IMR-90 (cell line): ENCODE results near the gene CFAP221. TPM values are rescaled to one million over a fixed set of nuclear protein-coding genes. Genes with fewer than 3 reads are reported as not detected.

Experiments
- ATAC-seq: fragments of 200-7000 bp; cut with Tn5 transposase; 2 replicates; pipeline ENCODE4 v1.9.1; 2020; ENCODE audit warnings: low read depth, mild to moderate bottlenecking, moderate library complexity
- BruUV-seq: library from RNA; stranded (reverse); fragments of 400-500 nt; replicated peaks from 2 replicates; lab custom pipeline; 2021; lab: Mats Ljungman, UMichigan
- CTCF ChIA-PET: fragments of 300-600 bp; formaldehyde crosslinking; extraction: SDS; loops from one replicate; lab custom pipeline; 2021; ENCODE audit warnings: antibody characterized with exemption; lab: Yijun Ruan, JAX
- POLR2A ChIA-PET: fragments of 300-600 bp; sonication (Branson Sonifier 250); formaldehyde crosslinking; loops from one replicate; lab custom pipeline; 2022; ENCODE audit warnings: antibody characterized with exemption; ENCODE audit not compliant: unreplicated experiment; lab: Charles Lee
- DNase-seq: peaks from one replicate; pipeline ENCODE4 v3.0.0; 2013
- H2AFZ ChIP-seq: replicated peaks from 2 replicates; pipeline ENCODE3; 2013; ENCODE audit warnings: low read length, mild to moderate bottlenecking; ENCODE audit not compliant: poor library complexity
- H2AK5ac ChIP-seq: 2 replicates; pipeline ENCODE4 v1.6.1; 2013; ENCODE audit warnings: low read depth, low read length, inconsistent platforms
- H2AK9ac ChIP-seq: replicated peaks from 2 replicates; pipeline ENCODE3; 2013; ENCODE audit warnings: mild to moderate bottlenecking, low read depth, low read length, moderate library complexity; ENCODE audit not compliant: poor library complexity
- H2BK120ac ChIP-seq: 2 replicates; pipeline ENCODE4 v1.6.1; 2013; ENCODE audit warnings: low read depth, low read length, inconsistent platforms
- H2BK15ac ChIP-seq: 3 replicates; pipeline ENCODE4 v1.6.1; 2013; ENCODE audit warnings: low read depth, low read length, inconsistent platforms
- H2BK20ac ChIP-seq: 2 replicates; pipeline ENCODE4 v1.6.1; 2013; ENCODE audit warnings: low read depth, mild to moderate bottlenecking, inconsistent platforms, low read length, moderate library complexity
- H2BK5ac ChIP-seq: 2 replicates; pipeline ENCODE4 v1.6.1; 2013; ENCODE audit warnings: mild to moderate bottlenecking, low read depth, low read length, inconsistent platforms; ENCODE audit not compliant: poor library complexity, severe bottlenecking
- H3K14ac ChIP-seq: replicated peaks from 2 replicates; pipeline ENCODE4 v1.6.1; 2013; ENCODE audit warnings: low read depth, low read length, inconsistent platforms
- H3K18ac ChIP-seq: 2 replicates; pipeline ENCODE4 v1.6.1; 2013; ENCODE audit warnings: low read depth, low read length, control low read depth
- H3K23ac ChIP-seq: 2 replicates; pipeline ENCODE4 v1.6.1; 2013; ENCODE audit warnings: low read depth, low read length, inconsistent platforms
- H3K27ac ChIP-seq: 2 replicates; pipeline ENCODE4 v1.5.1; 2013; ENCODE audit warnings: mild to moderate bottlenecking, control low read depth, low read length; ENCODE audit not compliant: insufficient read depth
- H3K27me3 ChIP-seq: 2 replicates; pipeline ENCODE4 v1.6.1; 2013; ENCODE audit warnings: low read length; ENCODE audit not compliant: control insufficient read depth, insufficient read depth
- H3K36me3 ChIP-seq: 2 replicates; pipeline ENCODE4 v1.6.1; 2013; ENCODE audit warnings: low read length, mixed read lengths; ENCODE audit not compliant: control insufficient read depth, insufficient read depth
- H3K4ac ChIP-seq: 2 replicates; pipeline ENCODE4 v1.6.1; 2013; ENCODE audit warnings: low read depth, low read length, inconsistent platforms
- H3K4me1 ChIP-seq: 2 replicates; pipeline ENCODE4 v1.6.1; 2013; ENCODE audit warnings: low read length, mixed read lengths; ENCODE audit not compliant: control insufficient read depth, insufficient read depth
- H3K4me2 ChIP-seq: 2 replicates; pipeline ENCODE4 v1.6.1; 2013; ENCODE audit warnings: low read depth, mild to moderate bottlenecking, control low read depth, low read length, moderate library complexity
- H3K4me3 ChIP-seq: 2 replicates; pipeline ENCODE4 v1.5.1; 2013; ENCODE audit warnings: low read depth, mild to moderate bottlenecking, control low read depth, low read length, moderate library complexity; ENCODE audit not compliant: insufficient read depth
- H3K56ac ChIP-seq: 2 replicates; pipeline ENCODE4 v1.6.1; 2013; ENCODE audit warnings: low read length, inconsistent platforms; ENCODE audit not compliant: insufficient read depth; ENCODE audit errors: extremely low read depth
- H3K79me1 ChIP-seq, 2 experiments: 2 replicates each; pipeline ENCODE4 v1.6.1; 2013; ENCODE audit warnings: low read length in 2 of 2, inconsistent platforms in 1 of 2, low read depth in 1 of 2
- H3K9ac ChIP-seq: 2 replicates; pipeline ENCODE4 v1.6.1; 2013; ENCODE audit warnings: low read depth, low read length, control low read depth
- H3K9me1 ChIP-seq: 2 replicates; pipeline ENCODE4 v1.6.1; 2013; ENCODE audit warnings: low read length, inconsistent platforms; ENCODE audit not compliant: insufficient read depth
- H3K9me3 ChIP-seq: 2 replicates; pipeline ENCODE4 v1.6.1; 2013; ENCODE audit warnings: low read length; ENCODE audit not compliant: control insufficient read depth, insufficient read depth
- H4K20me1 ChIP-seq: 2 replicates; pipeline ENCODE4 v1.6.1; 2013; ENCODE audit warnings: low read length, inconsistent platforms; ENCODE audit not compliant: insufficient read depth
- H4K5ac ChIP-seq: 2 replicates; pipeline ENCODE4 v1.6.1; 2013; ENCODE audit warnings: mild to moderate bottlenecking, low read depth, low read length, control low read depth
- H4K8ac ChIP-seq, 2 experiments: 2 replicates each; pipeline ENCODE4 v1.6.1; 2013; ENCODE audit warnings: low read depth in 2 of 2, low read length in 2 of 2, control low read depth in 1 of 2, inconsistent platforms in 1 of 2
- H4K91ac ChIP-seq: 2 replicates; pipeline ENCODE4 v1.6.1; 2013; ENCODE audit warnings: low read depth, low read length, inconsistent platforms; ENCODE audit not compliant: insufficient read depth
- BHLHE40 ChIP-seq: fragments of 150-350 bp; IDR thresholded peaks from 2 replicates; pipeline ENCODE4 v1.6.1; 2016; ENCODE audit warnings: mild to moderate bottlenecking, low read depth, low read length
- CEBPB ChIP-seq: IDR thresholded peaks from 2 replicates; pipeline ENCODE4 v1.6.1; 2012; ENCODE audit warnings: low read depth, low read length, improper control_type of control experiment
- CHD1 ChIP-seq: IDR thresholded peaks from 2 replicates; pipeline ENCODE4 v1.6.1; 2012; ENCODE audit warnings: low read depth, low read length, improper control_type of control experiment
- FOS ChIP-seq: fragments of 150-350 bp; IDR thresholded peaks from 2 replicates; pipeline ENCODE4 v1.6.1; 2016; ENCODE audit warnings: low read depth, low read length
- MAFK ChIP-seq: IDR thresholded peaks from 2 replicates; pipeline ENCODE4 v1.6.1; 2012; ENCODE audit warnings: low read depth, low read length, improper control_type of control experiment
- MAZ ChIP-seq: IDR thresholded peaks from 2 replicates; pipeline ENCODE4 v1.6.1; 2012; ENCODE audit warnings: low read depth, mild to moderate bottlenecking, low read length, improper control_type of control experiment, moderate library complexity, borderline replicate concordance
- MXI1 ChIP-seq: IDR thresholded peaks from 2 replicates; pipeline ENCODE4 v1.6.1; 2012; ENCODE audit warnings: low read depth, mild to moderate bottlenecking, low read length, moderate library complexity, borderline replicate concordance
- NFE2L2 ChIP-seq: fragments of 150-350 bp; IDR thresholded peaks from 2 replicates; pipeline ENCODE4 v1.6.1; 2016; ENCODE audit warnings: low read depth, mild to moderate bottlenecking, low read length
- POLR2A ChIP-seq: IDR thresholded peaks from 2 replicates; pipeline ENCODE4 v1.6.1; 2012; ENCODE audit warnings: mild to moderate bottlenecking, low read depth, low read length
- RAD21 ChIP-seq: IDR thresholded peaks from 2 replicates; pipeline ENCODE4 v1.6.1; 2012; ENCODE audit warnings: low read length, improper control_type of control experiment
- RCOR1 ChIP-seq: IDR thresholded peaks from 2 replicates; pipeline ENCODE4 v1.6.1; 2012; ENCODE audit warnings: mild to moderate bottlenecking, low read length, improper control_type of control experiment; ENCODE audit not compliant: insufficient replicate concordance
- RFX5 ChIP-seq: IDR thresholded peaks from 2 replicates; pipeline ENCODE4 v1.8.0; 2012; ENCODE audit warnings: low read depth, mild to moderate bottlenecking, low read length, moderate library complexity
- SMC3 ChIP-seq: fragments of 150-350 bp; IDR thresholded peaks from 2 replicates; pipeline ENCODE4 v1.6.1; 2016; ENCODE audit warnings: low read depth, mild to moderate bottlenecking, antibody characterized with exemption, low read length, moderate library complexity
- WGBS, 2 experiments: methylation state at CpG; one replicate each; pipeline versions ENCODE4 v1.1.5 to v1.1.7; 2013; ENCODE audit warnings: missing lambda C conversion rate in 2 of 2; ENCODE audit not compliant: insufficient read length in 1 of 2; ENCODE audit errors: extremely low coverage in 2 of 2; 5-methylcytosine and 5-hydroxymethylcytosine counted together
- dilution Hi-C: fragments of 300-500 bp; cut with HindIII; formaldehyde crosslinking; loops from one replicate; pipeline ENCODE4 v1.14.3; 2018; ENCODE audit warnings: low sequenced_read_pairs; ENCODE audit not compliant: unreplicated experiment
- in situ Hi-C: fragments of 300-500 bp; cut with MboI; formaldehyde crosslinking; loops from 3 replicates; pipeline ENCODE4 v1.14.3; 2019; ENCODE audit warnings: low sequenced_read_pairs, inconsistent platforms, mixed read lengths
- intact Hi-C: fragments of 100-400 bp; cut with micrococcal nuclease; formaldehyde crosslinking; loops from 2 replicates; pipeline ENCODE4 v1.10.0; 2022
- polyA plus RNA-seq, 3 experiments: library from polyadenylated mRNA; depleted of rRNA; stranded (reverse); fragments of >200 nt; gene quantifications; 2 replicates each; pipeline ENCODE4 v1.2.3, GENCODE V29; 2012; ENCODE audit warnings: low replicate concordance in 1 of 3
- total RNA-seq: library from RNA; depleted of rRNA; stranded (reverse); fragments of >200 nt; gene quantifications from 2 replicates; pipeline ENCODE4 v1.2.3, GENCODE V29; 2012
- TF ChIP-seq, protein P1 (sequence below): conservative IDR thresholded peaks from 2 replicates; pipeline ENCODE4 v1.5.1; 2012; ENCODE audit warnings: mild to moderate bottlenecking, low read depth, low read length, improper control_type of control experiment
- TF ChIP-seq, protein P2 (sequence below): fragments of 150-350 bp; IDR thresholded peaks from 2 replicates; pipeline ENCODE4 v1.6.1; 2017; ENCODE audit warnings: mild to moderate bottlenecking, antibody characterized with exemption, low read length, low read depth
- TF ChIP-seq, protein P3 (sequence below): fragments of 150-350 bp; IDR thresholded peaks from 2 replicates; pipeline ENCODE4 v1.6.1; 2016; ENCODE audit warnings: low read depth, mild to moderate bottlenecking, low read length, moderate library complexity, borderline replicate concordance

CFAP221 gene
- total and polyA plus RNA-seq, 2 of the 4 experiments (the other 2 are of a cell fraction) = not detected

DNA sequence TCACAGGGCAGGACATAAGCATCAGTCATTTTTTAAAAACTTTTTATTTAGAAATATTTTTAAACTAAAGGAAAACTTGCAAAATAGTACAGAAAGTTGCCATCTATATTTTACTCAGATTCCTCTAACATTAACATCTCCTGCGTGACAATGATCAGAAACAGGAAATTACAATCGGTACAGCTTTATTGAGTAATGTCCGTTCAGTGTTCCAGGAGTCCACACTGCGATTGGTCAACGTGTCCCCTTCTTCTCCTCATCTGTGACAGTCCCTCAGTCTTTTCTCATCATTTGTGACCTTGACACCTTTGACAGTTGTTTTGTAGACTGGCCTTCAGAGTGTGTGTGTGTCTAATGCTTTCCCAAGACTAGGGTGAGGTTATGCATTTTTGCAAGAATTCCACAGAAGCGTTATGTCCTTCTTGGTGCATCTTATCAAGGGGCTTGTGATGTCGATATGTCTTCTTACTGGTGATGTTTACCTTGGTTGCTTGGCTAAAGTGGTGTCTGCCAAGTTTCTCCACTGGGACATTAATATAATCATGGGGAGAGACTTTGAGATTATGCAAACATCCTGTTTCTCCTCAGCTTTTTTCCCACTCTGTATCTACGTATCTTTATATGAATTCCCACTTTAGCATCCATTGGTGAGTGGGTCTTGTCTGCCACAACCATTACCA, 113.4 kb downstream of the CFAP221 start:
- H3K14ac ChIP-seq = no peak overlapping the region
- no peak overlapping the region for H3K23ac ChIP-seq
- no peak overlapping the region for H3K4me3 ChIP-seq
- no peak overlapping the region for H2BK120ac ChIP-seq
- H4K5ac ChIP-seq = no peak overlapping the region
- H3K9me1 ChIP-seq = no peaks in the 10 kb centered on the region
- no peak overlapping the region for H3K18ac ChIP-seq
- ATAC-seq = no peak
- WGBS, 2 experiments = no CpG with 5 or more reads among the region's 8 CpGs
- dilution Hi-C loops = no loop called here
- in situ Hi-C loops = no loop called here
- TF ChIP-seq NFE2L2 = no peak
- no peak for TF ChIP-seq BHLHE40
- TF ChIP-seq, protein P1, sequence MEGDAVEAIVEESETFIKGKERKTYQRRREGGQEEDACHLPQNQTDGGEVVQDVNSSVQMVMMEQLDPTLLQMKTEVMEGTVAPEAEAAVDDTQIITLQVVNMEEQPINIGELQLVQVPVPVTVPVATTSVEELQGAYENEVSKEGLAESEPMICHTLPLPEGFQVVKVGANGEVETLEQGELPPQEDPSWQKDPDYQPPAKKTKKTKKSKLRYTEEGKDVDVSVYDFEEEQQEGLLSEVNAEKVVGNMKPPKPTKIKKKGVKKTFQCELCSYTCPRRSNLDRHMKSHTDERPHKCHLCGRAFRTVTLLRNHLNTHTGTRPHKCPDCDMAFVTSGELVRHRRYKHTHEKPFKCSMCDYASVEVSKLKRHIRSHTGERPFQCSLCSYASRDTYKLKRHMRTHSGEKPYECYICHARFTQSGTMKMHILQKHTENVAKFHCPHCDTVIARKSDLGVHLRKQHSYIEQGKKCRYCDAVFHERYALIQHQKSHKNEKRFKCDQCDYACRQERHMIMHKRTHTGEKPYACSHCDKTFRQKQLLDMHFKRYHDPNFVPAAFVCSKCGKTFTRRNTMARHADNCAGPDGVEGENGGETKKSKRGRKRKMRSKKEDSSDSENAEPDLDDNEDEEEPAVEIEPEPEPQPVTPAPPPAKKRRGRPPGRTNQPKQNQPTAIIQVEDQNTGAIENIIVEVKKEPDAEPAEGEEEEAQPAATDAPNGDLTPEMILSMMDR = no peak
- no peak for TF ChIP-seq MAFK
- TF ChIP-seq SMC3 = no peak
- TF ChIP-seq, protein P2, sequence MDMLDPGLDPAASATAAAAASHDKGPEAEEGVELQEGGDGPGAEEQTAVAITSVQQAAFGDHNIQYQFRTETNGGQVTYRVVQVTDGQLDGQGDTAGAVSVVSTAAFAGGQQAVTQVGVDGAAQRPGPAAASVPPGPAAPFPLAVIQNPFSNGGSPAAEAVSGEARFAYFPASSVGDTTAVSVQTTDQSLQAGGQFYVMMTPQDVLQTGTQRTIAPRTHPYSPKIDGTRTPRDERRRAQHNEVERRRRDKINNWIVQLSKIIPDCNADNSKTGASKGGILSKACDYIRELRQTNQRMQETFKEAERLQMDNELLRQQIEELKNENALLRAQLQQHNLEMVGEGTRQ = no peak
- no peak for TF ChIP-seq FOS
- no peak for TF ChIP-seq CHD1
- no peak for TF ChIP-seq RCOR1
- no peak for TF ChIP-seq RAD21
- no peak for TF ChIP-seq MAZ
- no peak for TF ChIP-seq MXI1
- TF ChIP-seq RFX5 = no peak
- TF ChIP-seq CEBPB = no peak
- TF ChIP-seq POLR2A = no peak
- TF ChIP-seq, protein P3, sequence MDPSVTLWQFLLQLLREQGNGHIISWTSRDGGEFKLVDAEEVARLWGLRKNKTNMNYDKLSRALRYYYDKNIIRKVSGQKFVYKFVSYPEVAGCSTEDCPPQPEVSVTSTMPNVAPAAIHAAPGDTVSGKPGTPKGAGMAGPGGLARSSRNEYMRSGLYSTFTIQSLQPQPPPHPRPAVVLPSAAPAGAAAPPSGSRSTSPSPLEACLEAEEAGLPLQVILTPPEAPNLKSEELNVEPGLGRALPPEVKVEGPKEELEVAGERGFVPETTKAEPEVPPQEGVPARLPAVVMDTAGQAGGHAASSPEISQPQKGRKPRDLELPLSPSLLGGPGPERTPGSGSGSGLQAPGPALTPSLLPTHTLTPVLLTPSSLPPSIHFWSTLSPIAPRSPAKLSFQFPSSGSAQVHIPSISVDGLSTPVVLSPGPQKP = no peak
- intact Hi-C loops = no loop called here
- no peaks in the 10 kb centered on the region for H3K4me1 ChIP-seq
- no TSS peak for BruUV-seq
- H3K27ac ChIP-seq = no peak overlapping the region
- no peak overlapping the region for H3K4me2 ChIP-seq
- no peak overlapping the region for H2BK15ac ChIP-seq
- no peak overlapping the region for H3K9ac ChIP-seq
- H2AK5ac ChIP-seq = no peak overlapping the region
- no peak overlapping the region for H2AFZ ChIP-seq
- POLR2A ChIA-PET = no interaction called here
- peaks cover 9% of the 10 kb centered on the region for H3K27me3 ChIP-seq
- no peak for DNase-seq
- no peaks in the 10 kb centered on the region for H3K79me1 ChIP-seq
- H3K56ac ChIP-seq = no peak overlapping the region
- no peak overlapping the region for H2BK20ac ChIP-seq
- CTCF ChIA-PET = no interaction called here
- no peak overlapping the region for H4K8ac ChIP-seq
- no peak overlapping the region for H3K4ac ChIP-seq
- H4K91ac ChIP-seq = no peak overlapping the region
- H3K9me3 ChIP-seq = no peaks in the 10 kb centered on the region
- H3K36me3 ChIP-seq = no peaks in the 10 kb centered on the region
- no peak overlapping the region for H2BK5ac ChIP-seq
- no peaks in the 10 kb centered on the region for H4K20me1 ChIP-seq
- H2AK9ac ChIP-seq = no peak overlapping the region
